ENCODE measurements around the gene TBC1D17.
A peak's percentile ranks its signal among the peaks of the same experiment; 100 is the strongest.

TBC1D17 gene

GRCh38 chr19:49888510-49888824 lies 11.0 kb downstream of the TBC1D17 start:
- no peak for DNase-seq
- Mint-ChIP-seq H3K27ac (no peak overlapping the region), H3K4me3 (no peak overlapping the region), H3K36me3 (ENCODE audit: low read depth) (peaks cover 37% of the 10 kb centered on the region), H3K4me1 (peaks cover 25% of the 10 kb centered on the region), H3K27me3 (ENCODE audit: low read depth, poor library complexity) (peaks cover 21% of the 10 kb centered on the region), H3K9me3 (no peaks in the 10 kb centered on the region)
- TF ChIP-seq, protein P1, sequence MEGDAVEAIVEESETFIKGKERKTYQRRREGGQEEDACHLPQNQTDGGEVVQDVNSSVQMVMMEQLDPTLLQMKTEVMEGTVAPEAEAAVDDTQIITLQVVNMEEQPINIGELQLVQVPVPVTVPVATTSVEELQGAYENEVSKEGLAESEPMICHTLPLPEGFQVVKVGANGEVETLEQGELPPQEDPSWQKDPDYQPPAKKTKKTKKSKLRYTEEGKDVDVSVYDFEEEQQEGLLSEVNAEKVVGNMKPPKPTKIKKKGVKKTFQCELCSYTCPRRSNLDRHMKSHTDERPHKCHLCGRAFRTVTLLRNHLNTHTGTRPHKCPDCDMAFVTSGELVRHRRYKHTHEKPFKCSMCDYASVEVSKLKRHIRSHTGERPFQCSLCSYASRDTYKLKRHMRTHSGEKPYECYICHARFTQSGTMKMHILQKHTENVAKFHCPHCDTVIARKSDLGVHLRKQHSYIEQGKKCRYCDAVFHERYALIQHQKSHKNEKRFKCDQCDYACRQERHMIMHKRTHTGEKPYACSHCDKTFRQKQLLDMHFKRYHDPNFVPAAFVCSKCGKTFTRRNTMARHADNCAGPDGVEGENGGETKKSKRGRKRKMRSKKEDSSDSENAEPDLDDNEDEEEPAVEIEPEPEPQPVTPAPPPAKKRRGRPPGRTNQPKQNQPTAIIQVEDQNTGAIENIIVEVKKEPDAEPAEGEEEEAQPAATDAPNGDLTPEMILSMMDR (IDR thresholded peaks at IDR 0.05) = no peak

DNA sequence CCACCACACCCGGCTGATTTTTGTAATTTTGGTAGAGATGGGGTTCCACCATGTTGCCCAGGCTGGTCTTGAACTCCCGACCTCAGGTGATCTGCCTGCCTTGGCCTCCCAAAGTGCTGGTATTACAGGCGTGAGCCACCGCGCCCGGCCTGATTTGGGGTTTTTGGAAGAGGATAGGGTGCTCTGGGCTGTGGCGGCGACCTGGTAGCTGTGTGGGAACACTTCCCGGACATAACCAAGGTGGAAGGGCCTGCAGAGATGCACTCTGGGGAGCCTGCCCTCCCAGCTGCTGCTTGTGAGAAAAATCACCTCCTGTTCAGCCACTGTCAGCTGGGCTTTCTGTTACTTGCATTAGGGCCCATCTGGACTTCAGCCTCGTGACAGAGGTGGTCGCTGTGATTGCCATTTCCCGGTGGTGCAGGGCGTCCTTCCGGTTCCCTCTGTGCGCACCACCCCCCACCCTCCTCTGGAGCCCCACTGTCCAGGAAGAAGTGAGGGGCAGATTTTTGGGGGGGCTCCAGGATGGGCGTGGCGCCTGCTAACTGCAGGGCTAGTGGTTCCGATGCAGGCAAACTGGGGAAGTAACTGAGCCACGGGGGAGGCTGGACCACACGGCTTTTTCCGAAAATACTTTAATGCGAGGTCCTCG lies 11.7 kb downstream of the TBC1D17 start:
- peaks cover 33% of the 10 kb centered on the region for H3K36me3 Mint-ChIP-seq (ENCODE audit: low read depth)
- no peak overlapping the region for H3K27ac Mint-ChIP-seq
- no peak for DNase-seq
- H3K9me3 Mint-ChIP-seq = no peaks in the 10 kb centered on the region
- H3K27me3 Mint-ChIP-seq (ENCODE audit: low read depth, poor library complexity) = peaks cover 21% of the 10 kb centered on the region
- TF ChIP-seq, protein P1 (IDR thresholded peaks at IDR 0.05) = no peak
- no peak overlapping the region for H3K4me3 Mint-ChIP-seq
- peaks cover 27% of the 10 kb centered on the region for H3K4me1 Mint-ChIP-seq

- no peaks in the 10 kb centered on the region for H3K9me3 Mint-ChIP-seq
- peak overlapping the region; percentile 72 for H3K27ac Mint-ChIP-seq
- H3K36me3 Mint-ChIP-seq (ENCODE audit: low read depth) = peaks cover 26% of the 10 kb centered on the region
- H3K4me1 Mint-ChIP-seq = peaks cover 27% of the 10 kb centered on the region
- peaks cover 21% of the 10 kb centered on the region for H3K27me3 Mint-ChIP-seq (ENCODE audit: low read depth, poor library complexity)
- H3K4me3 Mint-ChIP-seq = peak overlapping the region; percentile 72
- TF ChIP-seq, protein P1 (IDR thresholded peaks at IDR 0.05) = peak; percentile 71
- DNase-seq = peak; percentile 74
Measured at GRCh38 chr19:49889687-49890348, 12.3 kb downstream of the TBC1D17 start.

DNA sequence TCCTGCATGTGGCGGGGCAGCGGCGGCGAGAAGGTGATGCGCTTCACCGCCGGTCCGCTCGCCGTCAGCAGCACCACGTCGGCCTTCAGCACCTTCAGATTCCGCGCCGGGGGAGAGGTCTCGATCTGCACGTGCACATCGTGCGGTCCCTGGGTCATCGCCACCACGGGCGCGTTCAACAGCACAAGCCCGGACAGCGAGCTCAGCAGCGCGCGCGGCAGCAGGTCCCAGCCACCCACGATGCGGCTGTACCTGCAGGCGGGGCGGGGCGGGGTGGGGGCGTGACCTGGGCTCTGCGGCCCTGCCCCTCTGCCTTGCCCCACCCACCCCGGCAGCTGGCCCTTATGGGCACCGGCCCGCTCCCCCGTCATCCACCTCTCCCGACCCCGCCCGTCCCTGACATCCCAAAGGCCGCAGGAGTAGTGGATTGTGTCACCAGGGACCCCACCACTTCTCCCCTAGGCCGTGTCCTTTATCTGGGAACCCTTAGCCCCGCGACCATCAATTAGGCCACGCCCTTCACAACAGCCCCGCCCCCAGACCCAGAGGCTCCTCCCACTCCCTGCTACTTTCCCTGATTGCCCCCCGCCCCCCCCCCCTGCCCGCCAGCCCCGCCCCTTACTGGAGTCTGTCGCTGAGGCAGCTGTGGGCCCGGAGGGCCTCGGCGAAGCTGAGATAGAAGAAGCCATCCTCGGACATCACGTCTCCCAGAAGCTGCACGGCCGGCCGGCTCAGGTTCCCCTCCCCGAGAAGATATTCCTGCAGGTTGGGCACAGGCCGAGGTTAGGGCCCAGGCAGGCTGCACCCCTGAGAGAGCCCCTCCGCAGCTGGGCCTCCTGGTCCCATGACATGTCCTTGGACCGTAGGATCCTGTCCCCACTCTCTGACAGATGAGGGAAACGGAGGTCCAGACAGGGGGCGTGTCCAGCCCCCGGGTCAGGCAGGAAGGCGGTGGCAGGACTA lies 13.1 kb downstream of the TBC1D17 start:
- Mint-ChIP-seq H3K27me3 (ENCODE audit: low read depth, poor library complexity) (peaks cover 21% of the 10 kb centered on the region), H3K27ac (peak overlapping the region; percentile 72), H3K36me3 (ENCODE audit: low read depth) (peaks cover 18% of the 10 kb centered on the region), H3K4me1 (peaks cover 27% of the 10 kb centered on the region), H3K4me3 (peak overlapping the region; percentile 72), H3K9me3 (no peaks in the 10 kb centered on the region)
- TF ChIP-seq, protein P1 (IDR thresholded peaks at IDR 0.05) = peak; percentile 24
- peak; percentile 85 for DNase-seq

DNA sequence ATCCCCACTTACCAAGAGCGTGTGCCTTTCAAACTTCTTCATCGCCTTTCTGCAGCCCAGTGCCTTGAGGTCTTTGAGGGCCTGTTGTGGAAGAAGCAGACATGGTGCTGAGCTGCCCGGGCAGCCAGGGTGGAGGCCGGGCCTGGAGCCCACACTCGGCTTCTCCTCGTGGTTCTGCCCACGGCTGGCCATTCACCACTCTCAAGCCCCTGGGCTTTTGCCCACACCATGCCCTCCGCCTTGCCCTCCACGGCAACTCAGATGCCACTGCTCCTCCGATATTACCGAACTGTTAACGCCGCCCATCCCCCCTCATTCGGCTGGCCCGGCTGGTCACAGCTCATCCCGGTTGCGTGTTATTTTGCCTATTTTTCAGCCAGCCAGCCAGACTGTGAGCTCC lies 13.9 kb downstream of the TBC1D17 start:
- peaks cover 32% of the 10 kb centered on the region for H3K4me1 Mint-ChIP-seq
- TF ChIP-seq, protein P1 (IDR thresholded peaks at IDR 0.05) = no peak
- no peaks in the 10 kb centered on the region for H3K9me3 Mint-ChIP-seq
- peak overlapping the region; percentile 55 for H3K4me3 Mint-ChIP-seq
- peaks cover 23% of the 10 kb centered on the region for H3K27me3 Mint-ChIP-seq (ENCODE audit: low read depth, poor library complexity)
- peak overlapping the region; percentile 32 for H3K27ac Mint-ChIP-seq
- DNase-seq = no peak
- peaks cover 14% of the 10 kb centered on the region for H3K36me3 Mint-ChIP-seq (ENCODE audit: low read depth)

All from nephron progenitor cell (in vitro differentiated cells).